DLD1 (cell line): ENCODE measurements around the gene C10orf95.

Experiments used
- in situ Hi-C: cut with HindIII; loops from 2 replicates; pipeline ENCODE4 v1.10.0; 2017; ENCODE audit warnings: low sequenced_read_pairs

The C10orf95 gene

DNA sequence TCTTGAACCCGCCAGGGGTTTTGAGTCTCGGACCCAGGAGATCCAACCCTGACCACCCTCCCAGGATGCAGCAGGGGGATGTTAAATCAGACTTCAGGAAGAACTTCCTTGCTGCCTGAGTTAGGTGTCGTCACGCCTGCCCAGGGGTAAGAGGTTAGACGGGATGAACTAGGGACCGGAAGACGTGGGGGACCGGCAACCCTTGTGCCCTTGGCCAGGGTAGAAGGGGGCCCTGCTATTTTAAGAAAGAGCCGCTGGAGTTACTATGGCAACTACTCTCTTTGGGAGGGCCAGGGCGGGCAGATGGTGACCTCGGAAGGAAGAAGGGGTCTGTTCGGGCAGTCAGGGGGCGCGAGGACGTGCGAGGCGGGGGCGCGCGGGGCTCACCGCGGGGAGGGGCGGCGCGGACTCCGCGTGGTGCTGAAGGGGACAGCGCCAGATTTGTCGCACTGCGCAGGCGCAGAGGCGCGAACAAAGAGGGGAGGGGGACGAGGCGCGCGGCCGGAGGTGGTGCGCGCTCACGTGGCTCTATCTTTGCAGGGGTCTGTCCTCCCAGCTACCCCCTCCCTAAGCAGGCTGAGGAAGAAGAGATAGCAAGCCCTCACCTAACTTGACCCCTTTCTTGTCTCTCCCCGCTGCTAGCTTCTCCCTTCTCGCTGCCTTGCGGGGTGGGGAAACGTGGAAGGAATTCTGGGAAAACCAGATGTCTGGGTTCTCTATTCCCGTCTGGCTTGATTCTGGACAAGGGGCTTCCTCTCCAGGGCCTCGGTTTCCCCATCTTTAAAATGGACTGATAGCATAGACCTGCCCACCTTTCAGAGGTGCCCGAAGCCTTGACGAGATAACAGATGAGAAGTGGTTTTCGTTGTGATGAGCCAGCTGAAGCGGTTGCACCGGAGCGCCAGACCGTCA, 31.8 kb downstream of the C10orf95 start:
- in situ Hi-C loops = no loop called here

DNA sequence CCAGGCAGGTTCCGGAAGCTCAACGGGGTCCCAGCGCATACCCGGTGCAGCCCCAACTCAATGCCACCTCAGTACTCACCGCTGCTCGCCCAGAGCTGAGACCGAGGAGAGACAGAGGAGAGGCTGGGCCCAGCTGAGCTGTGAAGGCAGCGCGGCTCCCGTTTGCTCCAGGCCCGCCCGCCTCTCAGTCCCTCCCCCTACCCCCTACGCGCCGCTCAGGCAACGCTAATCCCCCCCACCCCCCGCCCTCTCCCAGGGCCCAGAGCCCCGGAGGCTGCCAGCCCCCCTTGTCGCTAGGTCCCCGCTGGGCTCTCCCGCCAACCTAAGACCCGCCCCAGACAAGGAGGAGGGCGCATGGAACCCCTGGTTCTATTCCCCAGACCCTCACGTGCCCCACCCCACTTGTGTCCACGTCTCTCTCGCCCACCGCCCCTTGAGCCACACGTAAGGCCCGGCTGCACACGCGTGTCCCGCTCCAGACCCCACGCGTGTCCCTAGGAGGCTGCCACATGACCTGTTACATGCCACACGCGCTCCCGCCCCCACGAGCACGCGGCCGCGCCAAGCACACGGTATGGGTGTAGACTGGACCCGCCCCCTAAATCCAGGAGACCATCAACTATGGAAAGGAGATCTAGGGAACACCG, 32.6 kb downstream of the C10orf95 start, which contains the start of gene PSD:
TSS of gene PSD (minus strand) at position 164 of the 647 bp plus-strand sequence. CDS start 1,747 bp downstream, outside the sequence.
- in situ Hi-C loops = no loop called here

DNA sequence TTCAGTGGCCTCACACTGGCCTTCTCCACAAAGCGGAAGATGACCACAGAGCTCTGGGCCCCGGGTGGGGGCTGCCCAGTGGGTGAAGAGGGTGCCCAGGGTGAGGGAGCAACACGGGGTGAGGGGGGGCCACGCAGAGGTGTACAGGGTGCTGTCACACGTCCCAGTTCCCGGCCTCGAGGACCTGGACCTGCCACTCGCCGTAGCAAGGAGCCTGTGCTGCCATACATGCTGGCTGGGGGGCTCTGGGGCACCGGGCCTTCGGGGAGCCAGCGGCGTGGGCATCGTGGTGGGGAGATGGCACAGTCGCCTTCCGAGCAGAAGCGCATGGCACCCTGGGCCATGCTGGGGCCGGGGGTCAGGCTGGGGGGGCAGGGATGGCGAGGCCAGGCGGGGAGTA, 34.6 kb downstream of the C10orf95 start:
- in situ Hi-C loops = no loop called here

DNA sequence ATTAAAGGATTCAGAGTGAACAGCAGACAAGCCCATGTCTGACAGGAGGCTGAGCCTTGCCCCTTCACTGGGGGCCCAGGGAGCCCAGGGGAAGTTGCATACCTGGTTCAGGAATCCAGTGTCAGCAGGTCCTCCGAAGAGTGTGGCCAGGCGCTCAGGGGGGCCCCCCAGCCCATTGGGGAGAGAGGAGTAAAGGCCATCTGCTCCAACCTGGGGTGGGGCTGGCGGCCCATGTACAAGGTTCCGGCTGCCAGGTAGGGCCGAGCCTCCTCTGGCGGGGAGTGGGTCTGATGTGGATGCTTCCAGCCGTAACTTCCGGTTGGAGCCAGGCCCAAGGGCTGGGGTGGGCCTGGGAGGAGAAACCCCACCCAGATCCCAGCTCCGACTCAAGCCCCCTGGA, 35.1 kb downstream of the C10orf95 start:
- in situ Hi-C loops = no loop called here

DNA sequence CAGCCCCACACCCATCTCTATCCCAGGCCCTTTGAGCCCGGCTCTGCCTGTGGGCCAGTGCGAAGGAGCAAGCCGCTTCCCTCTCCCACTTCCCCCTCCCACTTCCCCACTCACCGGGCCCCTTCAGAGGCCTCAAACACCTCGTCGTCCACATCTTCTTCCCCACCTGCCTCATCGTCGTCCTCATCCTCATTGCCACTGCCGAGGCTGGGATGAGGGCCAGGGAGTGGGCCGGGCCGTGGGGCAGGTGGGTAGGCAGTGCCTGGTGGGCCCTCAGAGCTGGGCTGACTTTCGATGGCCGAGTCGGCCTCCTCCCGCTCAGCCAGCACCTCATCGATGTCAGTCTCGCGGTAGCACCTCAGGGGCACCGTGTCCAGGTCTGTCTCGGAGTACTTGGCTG, 36.6 kb downstream of the C10orf95 start:
- in situ Hi-C loops = no loop called here

DNA sequence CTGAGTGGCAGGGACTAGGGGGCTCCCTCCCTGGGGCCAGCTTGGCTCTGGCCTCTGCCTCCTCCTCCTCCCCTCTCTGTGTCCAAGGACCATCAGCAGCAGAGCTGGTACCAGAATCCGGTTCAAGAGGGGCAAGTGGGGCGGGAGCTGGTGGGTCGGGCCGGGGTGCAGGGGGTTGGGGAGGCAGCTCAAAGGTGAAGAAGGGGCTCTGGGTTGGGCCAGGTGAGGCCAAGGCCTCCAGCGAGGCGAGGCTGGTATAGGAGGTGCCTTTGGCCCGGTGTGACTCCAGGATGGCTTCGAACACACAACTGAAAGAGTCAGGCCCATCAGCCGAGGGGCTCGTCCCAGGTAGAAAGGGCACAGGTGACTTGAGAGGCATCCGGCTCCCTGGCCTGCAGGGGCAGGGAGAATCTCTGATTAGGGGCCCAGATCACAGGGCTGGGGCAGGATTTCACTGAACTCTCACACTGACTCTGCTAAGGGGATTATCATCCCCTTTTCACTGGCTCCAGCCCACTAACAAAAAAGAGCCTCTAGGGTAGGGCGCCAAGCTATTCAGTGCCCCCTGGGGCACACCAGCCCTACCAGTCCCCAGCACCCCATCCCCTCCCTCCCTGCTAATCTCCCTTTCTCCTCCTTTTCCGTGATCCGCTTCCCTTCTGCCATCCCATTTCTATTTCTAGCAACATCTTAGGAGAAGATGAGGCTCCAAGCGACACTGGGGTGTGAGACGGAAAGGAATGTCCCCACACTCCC, 37.4 kb downstream of the C10orf95 start:
- in situ Hi-C loops = no loop called here

DNA sequence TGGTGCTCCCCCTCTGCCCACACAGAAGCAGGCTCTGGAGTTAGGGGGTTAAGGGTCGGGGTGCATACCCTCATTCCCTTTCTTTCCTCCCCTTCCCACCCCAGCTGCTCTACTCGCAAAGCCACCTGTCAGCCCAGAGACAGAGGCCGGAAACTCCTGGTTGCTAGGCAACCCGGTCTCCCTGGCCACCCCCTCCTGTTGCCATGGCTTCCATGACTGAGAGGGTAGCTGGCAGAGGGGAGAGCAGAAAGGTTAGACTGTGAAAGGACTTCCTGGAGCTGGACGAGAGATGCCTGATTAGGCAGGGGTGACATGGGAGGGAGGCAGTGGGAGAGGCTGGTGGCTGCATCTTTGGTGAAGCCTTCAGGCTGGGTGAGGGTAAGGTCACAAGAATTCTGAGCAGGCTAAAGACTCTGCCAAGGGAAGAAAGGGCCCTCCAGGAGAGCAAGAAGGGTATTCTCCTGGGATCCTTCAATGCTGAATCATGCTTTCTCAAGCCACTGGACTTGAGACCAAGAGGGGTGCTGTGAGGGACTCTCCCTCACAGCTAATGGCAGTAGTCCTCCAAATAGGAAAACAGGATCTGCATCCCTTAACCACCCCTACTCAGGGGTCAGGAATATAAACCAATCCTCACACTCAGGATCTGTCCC, 38.2 kb downstream of the C10orf95 start:
- in situ Hi-C loops = no loop called here

DNA sequence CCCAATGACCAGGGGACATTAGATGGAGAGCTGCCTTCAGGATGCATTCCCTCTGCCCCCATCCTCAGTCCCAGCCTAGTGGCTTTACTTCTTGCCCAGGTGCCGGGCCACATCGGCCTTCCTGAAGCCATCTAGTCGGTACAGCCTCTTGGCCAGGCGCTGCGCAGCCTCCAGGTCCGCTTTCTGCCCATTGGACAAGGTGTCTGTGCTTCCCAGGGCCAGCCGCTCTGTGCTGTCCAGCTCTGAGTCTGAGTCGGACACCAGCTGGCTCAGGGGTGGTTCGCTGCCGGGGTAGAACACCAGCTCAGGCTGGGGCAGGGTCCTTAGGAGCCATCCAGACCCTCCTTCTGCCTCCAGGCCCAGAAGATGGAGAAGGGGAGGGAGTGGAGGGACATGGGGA, 39.0 kb downstream of the C10orf95 start:
- in situ Hi-C loops = no loop called here

DNA sequence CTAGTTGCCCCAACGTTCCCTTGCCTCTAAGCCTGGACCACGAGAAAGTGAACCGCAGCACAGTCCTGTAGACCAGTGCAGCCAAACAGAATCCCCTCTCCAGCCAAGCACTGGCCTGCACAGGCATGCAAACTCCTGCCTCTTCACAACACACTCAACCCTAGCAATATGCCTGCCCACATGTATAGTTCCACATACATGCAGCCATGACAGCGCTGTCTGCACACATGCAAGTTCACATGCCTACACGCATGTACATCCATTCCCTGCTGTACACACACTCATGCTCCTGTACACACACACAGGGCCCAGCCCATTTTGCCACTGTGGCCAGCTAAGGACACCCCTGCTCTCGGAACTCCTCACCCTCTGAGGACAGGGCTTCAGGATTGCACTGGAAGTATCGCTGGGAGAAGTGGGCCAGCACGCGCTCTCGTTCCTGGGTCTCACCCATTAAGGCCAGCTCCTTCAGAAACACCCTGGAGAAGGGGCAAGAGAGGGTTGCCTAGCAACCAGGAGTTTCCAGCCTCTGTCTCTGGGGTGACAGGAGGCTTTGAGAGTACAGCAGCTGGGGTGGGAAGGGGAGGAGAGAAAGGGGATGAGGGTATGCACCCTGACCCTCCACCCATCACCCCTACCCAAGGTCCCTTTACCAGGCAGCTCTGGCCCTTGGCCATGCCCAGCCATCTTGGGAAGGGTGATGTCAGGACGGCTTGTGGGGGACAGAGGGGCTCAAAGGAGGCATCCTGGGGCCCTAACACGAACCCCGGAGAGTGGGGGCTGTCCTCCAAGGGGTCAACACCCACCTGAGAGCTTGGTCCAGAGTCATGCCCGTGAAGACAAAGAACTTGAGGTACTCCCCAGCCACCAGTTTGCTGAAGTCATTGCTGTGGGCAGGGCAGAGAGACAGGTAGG, 39.7 kb downstream of the C10orf95 start:
- in situ Hi-C loops = no loop called here

DNA sequence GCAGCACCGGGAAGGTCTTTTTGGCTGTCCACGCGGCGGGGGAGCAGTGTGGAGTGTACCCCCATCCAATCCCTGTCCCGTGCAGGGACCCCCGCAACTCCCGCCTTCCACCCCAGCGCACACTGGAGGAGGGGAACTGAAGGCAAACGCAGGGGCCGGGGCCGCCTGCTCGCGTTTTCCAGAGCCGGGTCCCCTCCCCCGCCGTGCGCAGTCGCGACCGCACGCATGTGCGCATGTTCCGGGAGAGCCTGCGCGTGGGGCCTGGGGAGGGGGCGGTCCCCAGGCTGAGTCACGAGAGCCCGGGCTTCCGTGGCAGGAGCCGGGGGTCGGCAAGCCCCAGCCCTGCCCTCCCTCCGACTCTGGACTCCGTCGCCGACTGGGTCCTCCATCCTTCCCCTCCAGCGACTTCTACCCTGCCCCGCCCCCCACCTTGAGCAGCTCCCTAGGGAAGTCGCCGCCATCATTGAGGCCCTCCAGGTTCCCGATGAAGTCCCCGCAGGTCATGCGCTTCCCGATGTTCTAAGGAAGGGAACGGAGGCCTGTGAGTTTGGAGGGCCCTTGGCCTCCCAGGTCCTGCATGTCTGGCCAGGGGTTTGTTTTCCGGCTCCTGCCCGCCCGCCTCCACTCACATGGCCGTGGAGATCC, 40.8 kb downstream of the C10orf95 start:
- in situ Hi-C loops = no loop called here

DNA sequence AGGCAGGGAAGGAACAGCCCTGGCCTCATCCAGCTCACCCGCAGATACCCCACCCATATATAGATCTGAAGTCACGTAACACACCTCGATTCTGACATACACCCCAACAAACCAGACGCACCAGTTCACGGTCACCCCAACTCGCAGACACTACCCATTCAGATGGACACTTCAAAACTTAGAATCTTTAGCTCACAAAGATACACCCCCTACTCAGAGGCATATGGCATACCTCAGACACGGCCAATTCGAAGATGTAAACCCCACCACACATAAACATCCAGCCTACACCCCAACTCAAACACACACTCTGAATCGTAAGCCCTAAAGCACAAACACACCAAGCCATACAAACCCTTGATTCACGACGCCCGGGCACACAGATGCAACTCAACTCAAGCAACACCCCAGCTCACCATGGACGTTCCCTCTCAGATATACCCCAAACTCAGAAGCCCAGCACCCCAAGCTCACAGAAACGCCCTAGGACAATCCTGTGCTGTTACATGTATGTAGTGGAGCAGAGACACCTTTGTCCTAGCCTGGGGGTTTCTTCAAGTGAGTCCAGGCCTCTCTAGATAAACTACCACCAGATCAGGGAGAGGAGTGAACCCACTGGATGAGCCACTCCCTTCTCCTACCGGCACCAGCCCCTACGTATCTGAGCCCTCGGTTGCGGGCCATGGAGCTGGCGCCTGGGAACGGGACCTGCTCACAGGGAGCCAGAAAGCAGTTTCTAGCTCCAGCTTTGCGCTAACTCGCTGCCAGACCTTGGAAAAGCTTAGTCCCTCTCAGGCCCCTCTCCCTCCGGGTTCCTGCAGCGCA, 41.5 kb downstream of the C10orf95 start:
- in situ Hi-C loops = no loop called here

DNA sequence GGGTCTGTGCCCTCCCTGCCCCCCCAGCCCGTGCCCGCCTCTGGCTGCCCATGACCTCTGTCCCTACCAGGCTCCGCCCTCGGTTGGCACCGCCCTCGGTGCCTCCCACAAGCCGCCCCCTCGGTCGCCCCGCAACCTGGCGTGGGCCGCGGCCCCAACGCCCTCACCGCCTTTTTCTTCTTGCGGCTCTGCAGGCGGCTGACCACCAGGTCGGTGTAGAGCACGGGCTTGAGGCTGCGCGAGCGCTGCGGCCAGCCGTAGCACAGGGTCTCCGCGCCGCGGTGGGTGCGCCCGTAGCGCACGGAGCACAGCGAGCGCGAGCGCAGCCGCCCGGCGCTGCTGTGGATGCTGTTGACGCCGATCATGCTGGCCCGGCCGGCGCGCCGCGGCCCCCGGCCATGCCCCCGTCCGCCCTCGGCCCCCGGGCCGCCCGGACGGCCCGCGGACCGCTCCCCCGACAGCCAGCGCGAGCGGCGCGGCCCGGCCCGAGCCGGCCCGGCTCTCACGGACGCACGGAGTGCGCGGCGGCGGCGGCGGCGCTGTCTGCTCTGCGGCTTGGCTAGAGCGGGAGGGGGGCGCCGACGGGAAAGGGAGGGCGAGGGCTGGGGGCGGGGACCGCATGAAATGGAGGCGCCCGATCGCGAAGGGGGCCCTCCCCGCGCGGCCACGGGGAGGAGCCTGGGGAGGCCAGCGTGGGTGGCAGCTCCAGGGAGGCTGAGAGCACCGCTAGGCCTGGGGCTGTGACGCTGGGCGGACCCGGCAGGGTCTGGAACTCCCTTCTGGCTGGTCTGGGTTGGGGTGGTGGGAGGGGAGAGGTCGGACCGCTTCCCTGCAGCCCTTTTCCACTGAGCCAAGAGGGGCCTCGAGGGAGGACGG, 42.4 kb downstream of the C10orf95 start:
- in situ Hi-C loops = no loop called here

DNA sequence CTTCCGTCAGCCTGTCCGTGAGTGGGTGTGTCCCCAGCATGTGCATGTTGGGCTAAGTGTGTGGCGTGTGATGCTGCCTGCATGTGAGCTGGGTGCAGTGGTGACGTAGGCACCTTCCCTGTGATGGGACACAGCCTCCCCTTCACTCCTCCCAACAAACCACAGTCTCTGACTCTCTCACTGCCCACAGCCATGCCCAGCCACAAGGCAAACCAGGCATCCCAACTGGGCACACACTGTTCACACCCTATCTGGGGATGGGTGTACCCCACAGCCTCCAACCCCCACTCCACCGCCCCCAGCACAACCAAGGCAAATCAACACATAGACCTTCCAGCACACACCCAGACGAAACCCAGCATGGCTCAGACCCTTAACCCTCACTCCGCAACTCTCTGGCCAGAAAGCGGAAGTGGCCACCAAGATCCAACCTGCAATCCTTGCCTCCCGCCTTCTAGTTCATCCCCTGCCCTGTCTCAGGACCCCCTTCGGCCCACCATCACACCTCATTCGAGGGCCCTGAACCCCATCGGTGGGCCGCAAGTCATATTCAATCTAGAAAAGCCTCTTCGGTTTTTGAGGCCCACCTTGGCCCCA, 43.1 kb downstream of the C10orf95 start:
- in situ Hi-C loops = no loop called here

DNA sequence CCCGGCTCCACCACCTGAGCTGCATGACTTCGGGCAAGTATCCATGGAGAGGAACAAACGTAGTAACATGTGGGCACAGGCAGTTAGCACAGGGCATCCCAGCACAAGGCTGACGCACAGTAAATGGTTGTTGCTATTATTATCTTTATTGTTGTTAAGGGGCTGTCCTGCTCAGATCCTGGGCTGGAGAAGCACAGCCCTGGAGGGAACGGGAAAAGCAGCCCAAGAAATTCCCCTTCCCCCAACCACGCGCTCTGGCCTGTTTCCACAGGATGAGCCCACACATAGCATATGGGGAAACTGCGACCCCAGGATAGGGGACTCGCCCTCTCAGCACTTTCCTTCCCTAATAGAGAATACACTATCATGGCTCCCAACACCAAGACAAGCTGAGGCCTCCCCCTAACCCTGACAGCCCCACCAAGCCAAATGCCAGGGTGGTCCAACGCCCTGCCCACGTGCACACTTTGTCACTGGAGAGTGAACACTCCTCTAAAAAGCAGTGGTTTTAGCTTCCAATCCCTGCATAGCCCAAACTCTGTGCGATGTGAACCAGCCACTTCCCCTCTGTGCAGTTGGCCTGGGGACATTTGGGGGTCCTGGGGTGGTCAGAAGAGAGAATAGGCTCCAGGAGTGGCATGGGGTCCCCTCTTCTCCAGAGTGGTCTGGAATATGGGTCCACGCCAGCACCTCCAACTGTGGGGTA, 43.8 kb downstream of the C10orf95 start:
- in situ Hi-C loops = no loop called here

DNA sequence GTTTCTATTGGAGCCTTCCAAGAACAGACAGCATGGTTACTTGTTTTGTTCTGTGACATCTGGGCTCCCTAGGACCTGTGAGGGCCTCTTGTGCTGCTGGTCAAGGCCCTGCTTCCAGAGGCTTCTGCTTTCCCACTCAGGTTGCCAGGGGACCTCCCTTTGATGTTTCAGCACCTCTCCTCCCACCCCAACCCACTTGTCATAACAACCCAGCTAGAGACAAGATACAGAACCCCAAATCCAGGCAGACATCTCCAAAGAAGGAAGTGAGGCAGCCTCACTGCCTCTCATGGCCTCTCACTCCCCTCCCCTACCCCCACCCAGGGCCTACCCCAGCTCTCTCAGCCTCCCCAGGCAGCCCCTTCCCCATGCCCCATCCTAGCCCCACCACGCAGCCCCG, 44.5 kb downstream of the C10orf95 start:
- in situ Hi-C loops = no loop called here

DNA sequence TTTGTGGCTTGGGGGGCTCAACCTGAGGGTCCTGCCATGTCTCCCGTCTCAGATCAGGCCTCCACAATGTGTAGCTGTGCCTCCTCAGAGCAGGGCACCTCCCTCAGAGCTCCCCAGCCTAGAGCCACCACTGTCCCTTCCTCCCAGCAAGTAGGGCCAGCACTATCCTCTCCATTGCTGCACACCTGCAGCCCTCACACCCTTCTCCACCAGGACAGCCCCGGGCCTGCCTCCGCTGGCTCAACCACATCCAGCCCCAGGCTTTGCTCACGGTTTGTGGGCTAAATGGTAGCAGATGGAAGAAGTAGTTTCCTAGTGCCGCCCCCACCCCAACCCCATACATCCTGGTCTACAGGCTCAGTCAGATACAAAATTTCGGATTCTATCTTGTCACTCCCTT, 45.7 kb downstream of the C10orf95 start:
- in situ Hi-C loops = no loop called here
